Panc1 (cell line): ENCODE results near the gene HRCT1.

Source experiments
- POLR2AphosphoS5 ChIP-seq: IDR thresholded peaks from 2 replicates; pipeline ENCODE4 v1.6.1; 2012; ENCODE audit warnings: mild to moderate bottlenecking, low read depth, low read length, moderate library complexity
- TCF7L2 ChIP-seq: IDR thresholded peaks from 2 replicates; pipeline ENCODE4 v1.6.1; 2011; ENCODE audit warnings: mild to moderate bottlenecking, low read depth, low read length, inconsistent platforms
- TF ChIP-seq, protein P1 (sequence below): fragments of 450-650 bp; IDR thresholded peaks from 2 replicates; pipeline ENCODE4 v1.5.1; 2017; ENCODE audit warnings: mild to moderate bottlenecking

- TF ChIP-seq, protein P1, sequence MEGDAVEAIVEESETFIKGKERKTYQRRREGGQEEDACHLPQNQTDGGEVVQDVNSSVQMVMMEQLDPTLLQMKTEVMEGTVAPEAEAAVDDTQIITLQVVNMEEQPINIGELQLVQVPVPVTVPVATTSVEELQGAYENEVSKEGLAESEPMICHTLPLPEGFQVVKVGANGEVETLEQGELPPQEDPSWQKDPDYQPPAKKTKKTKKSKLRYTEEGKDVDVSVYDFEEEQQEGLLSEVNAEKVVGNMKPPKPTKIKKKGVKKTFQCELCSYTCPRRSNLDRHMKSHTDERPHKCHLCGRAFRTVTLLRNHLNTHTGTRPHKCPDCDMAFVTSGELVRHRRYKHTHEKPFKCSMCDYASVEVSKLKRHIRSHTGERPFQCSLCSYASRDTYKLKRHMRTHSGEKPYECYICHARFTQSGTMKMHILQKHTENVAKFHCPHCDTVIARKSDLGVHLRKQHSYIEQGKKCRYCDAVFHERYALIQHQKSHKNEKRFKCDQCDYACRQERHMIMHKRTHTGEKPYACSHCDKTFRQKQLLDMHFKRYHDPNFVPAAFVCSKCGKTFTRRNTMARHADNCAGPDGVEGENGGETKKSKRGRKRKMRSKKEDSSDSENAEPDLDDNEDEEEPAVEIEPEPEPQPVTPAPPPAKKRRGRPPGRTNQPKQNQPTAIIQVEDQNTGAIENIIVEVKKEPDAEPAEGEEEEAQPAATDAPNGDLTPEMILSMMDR: no peak
- TF ChIP-seq POLR2AphosphoS5 (no peak), TCF7L2 (no peak)
These were observed 1.7 kb upstream of the HRCT1 start for GRCh38 chr9:35904338-35904737.
